ENCODE measurements around the gene PIWIL4. TPM values are rescaled to one million over a fixed set of nuclear protein-coding genes. Genes with fewer than 3 reads are reported as not detected.

The PIWIL4 gene
- total and polyA plus RNA-seq, 9 of the 15 experiments (the other 6 are each of a cell fraction or from before 2014, with no cell fraction given), result 6.3 to 17.0 (median 10.8) TPM

DNA sequence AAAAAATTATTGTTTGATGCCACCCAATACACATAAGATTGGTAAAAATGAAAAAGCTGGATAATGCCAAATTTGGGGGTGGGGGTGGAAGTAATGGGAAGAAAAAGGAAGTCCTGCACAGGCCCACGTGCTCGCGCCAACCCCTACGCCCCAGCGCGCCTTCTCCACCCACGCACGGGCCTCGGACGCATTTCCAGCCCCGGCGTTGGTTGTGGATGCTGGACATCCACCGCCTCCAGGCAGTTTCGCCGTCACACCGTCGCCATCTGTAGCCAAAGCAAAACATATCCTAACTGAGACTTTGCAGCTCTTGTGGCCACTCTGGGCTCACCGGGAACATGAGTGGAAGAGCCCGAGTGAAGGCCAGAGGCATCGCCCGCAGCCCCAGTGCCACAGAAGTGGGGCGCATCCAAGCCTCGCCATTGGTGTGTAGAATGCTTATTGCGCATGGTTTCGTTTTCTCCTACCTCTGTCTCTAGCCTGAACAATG is at the start of gene PIWIL4 (continued):
- TF ChIP-seq, protein P1, sequence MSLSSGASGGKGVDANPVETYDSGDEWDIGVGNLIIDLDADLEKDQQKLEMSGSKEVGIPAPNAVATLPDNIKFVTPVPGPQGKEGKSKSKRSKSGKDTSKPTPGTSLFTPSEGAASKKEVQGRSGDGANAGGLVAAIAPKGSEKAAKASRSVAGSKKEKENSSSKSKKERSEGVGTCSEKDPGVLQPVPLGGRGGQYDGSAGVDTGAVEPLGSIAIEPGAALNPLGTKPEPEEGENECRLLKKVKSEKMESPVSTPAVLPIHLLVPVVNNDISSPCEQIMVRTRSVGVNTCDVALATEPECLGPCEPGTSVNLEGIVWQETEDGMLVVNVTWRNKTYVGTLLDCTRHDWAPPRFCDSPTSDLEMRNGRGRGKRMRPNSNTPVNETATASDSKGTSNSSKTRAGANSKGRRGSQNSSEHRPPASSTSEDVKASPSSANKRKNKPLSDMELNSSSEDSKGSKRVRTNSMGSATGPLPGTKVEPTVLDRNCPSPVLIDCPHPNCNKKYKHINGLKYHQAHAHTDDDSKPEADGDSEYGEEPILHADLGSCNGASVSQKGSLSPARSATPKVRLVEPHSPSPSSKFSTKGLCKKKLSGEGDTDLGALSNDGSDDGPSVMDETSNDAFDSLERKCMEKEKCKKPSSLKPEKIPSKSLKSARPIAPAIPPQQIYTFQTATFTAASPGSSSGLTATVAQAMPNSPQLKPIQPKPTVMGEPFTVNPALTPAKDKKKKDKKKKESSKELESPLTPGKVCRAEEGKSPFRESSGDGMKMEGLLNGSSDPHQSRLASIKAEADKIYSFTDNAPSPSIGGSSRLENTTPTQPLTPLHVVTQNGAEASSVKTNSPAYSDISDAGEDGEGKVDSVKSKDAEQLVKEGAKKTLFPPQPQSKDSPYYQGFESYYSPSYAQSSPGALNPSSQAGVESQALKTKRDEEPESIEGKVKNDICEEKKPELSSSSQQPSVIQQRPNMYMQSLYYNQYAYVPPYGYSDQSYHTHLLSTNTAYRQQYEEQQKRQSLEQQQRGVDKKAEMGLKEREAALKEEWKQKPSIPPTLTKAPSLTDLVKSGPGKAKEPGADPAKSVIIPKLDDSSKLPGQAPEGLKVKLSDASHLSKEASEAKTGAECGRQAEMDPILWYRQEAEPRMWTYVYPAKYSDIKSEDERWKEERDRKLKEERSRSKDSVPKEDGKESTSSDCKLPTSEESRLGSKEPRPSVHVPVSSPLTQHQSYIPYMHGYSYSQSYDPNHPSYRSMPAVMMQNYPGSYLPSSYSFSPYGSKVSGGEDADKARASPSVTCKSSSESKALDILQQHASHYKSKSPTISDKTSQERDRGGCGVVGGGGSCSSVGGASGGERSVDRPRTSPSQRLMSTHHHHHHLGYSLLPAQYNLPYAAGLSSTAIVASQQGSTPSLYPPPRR (CRISPR knock-in tag; IDR thresholded peaks at IDR 0.05; ENCODE audit: borderline replicate concordance), result no peak
- TF ChIP-seq ZNF175 (CRISPR knock-in tag; IDR thresholded peaks at IDR 0.05; ENCODE audit: low read depth), result no peak
- TF ChIP-seq PCBP2 (IDR thresholded peaks at IDR 0.05; ENCODE audit: low read depth, low read length, poor library complexity, severe bottlenecking), result no peak
- peak; percentile 98 for TF ChIP-seq EGR1 (conservative IDR thresholded peaks at IDR 0.05)
- TF ChIP-seq RBM15 (IDR thresholded peaks at IDR 0.05; ENCODE audit: insufficient read depth, low read length), result no peak
- TF ChIP-seq, protein P2, sequence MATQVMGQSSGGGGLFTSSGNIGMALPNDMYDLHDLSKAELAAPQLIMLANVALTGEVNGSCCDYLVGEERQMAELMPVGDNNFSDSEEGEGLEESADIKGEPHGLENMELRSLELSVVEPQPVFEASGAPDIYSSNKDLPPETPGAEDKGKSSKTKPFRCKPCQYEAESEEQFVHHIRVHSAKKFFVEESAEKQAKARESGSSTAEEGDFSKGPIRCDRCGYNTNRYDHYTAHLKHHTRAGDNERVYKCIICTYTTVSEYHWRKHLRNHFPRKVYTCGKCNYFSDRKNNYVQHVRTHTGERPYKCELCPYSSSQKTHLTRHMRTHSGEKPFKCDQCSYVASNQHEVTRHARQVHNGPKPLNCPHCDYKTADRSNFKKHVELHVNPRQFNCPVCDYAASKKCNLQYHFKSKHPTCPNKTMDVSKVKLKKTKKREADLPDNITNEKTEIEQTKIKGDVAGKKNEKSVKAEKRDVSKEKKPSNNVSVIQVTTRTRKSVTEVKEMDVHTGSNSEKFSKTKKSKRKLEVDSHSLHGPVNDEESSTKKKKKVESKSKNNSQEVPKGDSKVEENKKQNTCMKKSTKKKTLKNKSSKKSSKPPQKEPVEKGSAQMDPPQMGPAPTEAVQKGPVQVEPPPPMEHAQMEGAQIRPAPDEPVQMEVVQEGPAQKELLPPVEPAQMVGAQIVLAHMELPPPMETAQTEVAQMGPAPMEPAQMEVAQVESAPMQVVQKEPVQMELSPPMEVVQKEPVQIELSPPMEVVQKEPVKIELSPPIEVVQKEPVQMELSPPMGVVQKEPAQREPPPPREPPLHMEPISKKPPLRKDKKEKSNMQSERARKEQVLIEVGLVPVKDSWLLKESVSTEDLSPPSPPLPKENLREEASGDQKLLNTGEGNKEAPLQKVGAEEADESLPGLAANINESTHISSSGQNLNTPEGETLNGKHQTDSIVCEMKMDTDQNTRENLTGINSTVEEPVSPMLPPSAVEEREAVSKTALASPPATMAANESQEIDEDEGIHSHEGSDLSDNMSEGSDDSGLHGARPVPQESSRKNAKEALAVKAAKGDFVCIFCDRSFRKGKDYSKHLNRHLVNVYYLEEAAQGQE (IDR thresholded peaks at IDR 0.05; ENCODE audit: borderline replicate concordance), result no peak; the same call in 1 of the 2 replicates
- TF ChIP-seq, protein P2 (CRISPR knock-in tag; IDR thresholded peaks at IDR 0.05; ENCODE audit: low read depth), result no peak
- TF ChIP-seq NFXL1 (CRISPR knock-in tag; IDR thresholded peaks at IDR 0.05), result no peak
- peak; percentile 31; the same call in 1 of the 2 replicates for TF ChIP-seq TEAD4 (IDR thresholded peaks at IDR 0.05; ENCODE audit: low read length)
- TF ChIP-seq TEAD4 (CRISPR knock-in tag; IDR thresholded peaks at IDR 0.05; ENCODE audit: borderline replicate concordance), result no peak
- TF ChIP-seq, protein P3, sequence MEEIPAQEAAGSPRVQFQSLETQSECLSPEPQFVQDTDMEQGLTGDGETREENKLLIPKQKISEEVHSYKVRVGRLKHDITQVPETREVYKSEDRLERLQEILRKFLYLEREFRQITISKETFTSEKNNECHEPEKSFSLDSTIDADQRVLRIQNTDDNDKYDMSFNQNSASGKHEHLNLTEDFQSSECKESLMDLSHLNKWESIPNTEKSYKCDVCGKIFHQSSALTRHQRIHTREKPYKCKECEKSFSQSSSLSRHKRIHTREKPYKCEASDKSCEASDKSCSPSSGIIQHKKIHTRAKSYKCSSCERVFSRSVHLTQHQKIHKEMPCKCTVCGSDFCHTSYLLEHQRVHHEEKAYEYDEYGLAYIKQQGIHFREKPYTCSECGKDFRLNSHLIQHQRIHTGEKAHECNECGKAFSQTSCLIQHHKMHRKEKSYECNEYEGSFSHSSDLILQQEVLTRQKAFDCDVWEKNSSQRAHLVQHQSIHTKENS (CRISPR knock-in tag; IDR thresholded peaks at IDR 0.05), result no peak
- TF ChIP-seq RAD21 (CRISPR knock-in tag; conservative IDR thresholded peaks at IDR 0.05 in 1 of 2, IDR thresholded peaks at IDR 0.05 in 1 of 2), result no peak
- TF ChIP-seq LCOR (CRISPR knock-in tag; IDR thresholded peaks at IDR 0.05), result 0 out of 2 replicates have a peak, but pooled peaks have one; percentile 35
